Mesendoderm (in vitro differentiated cells): Measurements from ENCODE around the gene MDFIC. TPM values are rescaled to one million over a fixed set of nuclear protein-coding genes. Genes with fewer than 3 reads are reported as not detected.

ENCODE experiments used
- DNase-seq: peaks from one replicate; pipeline ENCODE4 v3.0.0; 2013
- H2AK5ac ChIP-seq: 2 replicates; pipeline ENCODE4 v1.6.1; 2013; ENCODE audit warnings: low read length, inconsistent platforms
- H2BK120ac ChIP-seq: 2 replicates; pipeline ENCODE4 v1.6.1; 2013; ENCODE audit warnings: low read depth, mild to moderate bottlenecking, low read length, moderate library complexity, mixed read lengths
- H2BK15ac ChIP-seq: replicated peaks from 2 replicates; pipeline ENCODE4 v1.6.1; 2013; ENCODE audit warnings: low read depth, mild to moderate bottlenecking, moderate library complexity
- H2BK5ac ChIP-seq: 2 replicates; pipeline ENCODE4 v1.6.1; 2013; ENCODE audit warnings: low read length, inconsistent platforms
- H3K18ac ChIP-seq: 2 replicates; pipeline ENCODE4 v1.6.1; 2013; ENCODE audit warnings: mild to moderate bottlenecking, low read length, mixed read lengths
- H3K23ac ChIP-seq: one replicate; pipeline ENCODE4 v1.6.1; 2013; ENCODE audit warnings: low read length
- H3K27ac ChIP-seq: 2 replicates; pipeline ENCODE4 v1.5.1; 2013; ENCODE audit warnings: low read depth, mild to moderate bottlenecking, inconsistent platforms, low read length, moderate library complexity
- H3K27me3 ChIP-seq: 2 replicates; pipeline ENCODE4 v1.6.1; 2013; ENCODE audit warnings: low read length, control low read depth, mild to moderate bottlenecking, inconsistent platforms; ENCODE audit not compliant: insufficient read depth, poor library complexity
- H3K36me3 ChIP-seq: 2 replicates; pipeline ENCODE4 v1.6.1; 2013; ENCODE audit warnings: low read length, inconsistent platforms; ENCODE audit not compliant: control insufficient read depth, insufficient read depth
- H3K4ac ChIP-seq: one replicate; pipeline ENCODE4 v1.6.1; 2013; ENCODE audit warnings: low read depth, mild to moderate bottlenecking, low read length, moderate library complexity
- H3K4me1 ChIP-seq: 2 replicates; pipeline ENCODE4 v1.6.1; 2013; ENCODE audit warnings: low read depth, low read length, inconsistent platforms; ENCODE audit not compliant: control insufficient read depth
- H3K4me2 ChIP-seq: 2 replicates; pipeline ENCODE4 v1.6.1; 2013; ENCODE audit warnings: low read length
- H3K4me3 ChIP-seq: 2 replicates; pipeline ENCODE4 v1.5.1; 2013; ENCODE audit warnings: mild to moderate bottlenecking, low read length
- H3K56ac ChIP-seq: one replicate; pipeline ENCODE4 v1.6.1; 2013; ENCODE audit warnings: low read length
- H3K79me1 ChIP-seq: 2 replicates; pipeline ENCODE4 v1.6.1; 2013; ENCODE audit warnings: low read length, inconsistent platforms
- H3K79me2 ChIP-seq: 2 replicates; pipeline ENCODE4 v1.6.1; 2013; ENCODE audit warnings: mild to moderate bottlenecking, low read length; ENCODE audit not compliant: control insufficient read depth, insufficient read depth
- H3K9ac ChIP-seq: 2 replicates; pipeline ENCODE4 v1.6.1; 2013; ENCODE audit warnings: low read length, inconsistent platforms
- H4K5ac ChIP-seq: one replicate; pipeline ENCODE4 v1.6.1; 2013; ENCODE audit warnings: low read length
- H4K8ac ChIP-seq: one replicate; pipeline ENCODE4 v1.6.1; 2013; ENCODE audit warnings: low read depth, mild to moderate bottlenecking, control low read depth, low read length, moderate library complexity
- WGBS: extraction: QIAGEN DNeasy Blood & Tissue Kit; methylation state at CpG from one replicate; pipeline ENCODE4 v1.1.7; 2013; ENCODE audit warnings: low lambda C conversion rate, missing lambda C conversion rate; ENCODE audit not compliant: insufficient coverage; ENCODE audit errors: extremely low coverage; 5-methylcytosine and 5-hydroxymethylcytosine counted together
- polyA plus RNA-seq, 2 experiments: library from polyadenylated mRNA; stranded (reverse); fragments of 200-250 nt; gene quantifications; one replicate each; pipeline ENCODE4 v1.2.3, GENCODE V29; 2013

MDFIC gene
- 15.2 TPM for polyA plus RNA-seq (2013, experiment 1 of 2)
- polyA plus RNA-seq (2013, experiment 2 of 2): 15.7 TPM

- Histone ChIP-seq H2BK120ac (no peak within 1 kb of the TSS), H3K36me3 (no peaks in the 10 kb centered on the region), H4K8ac (no peak within 1 kb of the TSS), H2AK5ac (no peak within 1 kb of the TSS), H3K27me3 (no peaks in the 10 kb centered on the region), H3K4me3 (peak within 1 kb of the TSS; percentile 90), H3K27ac (peak within 1 kb of the TSS; percentile 81), H3K79me2 (peaks cover 9% of the 10 kb centered on the region), H3K79me1 (no peaks in the 10 kb centered on the region), H3K18ac (peak within 1 kb of the TSS; percentile 65), H3K4ac (peak within 1 kb of the TSS; percentile 56), H2BK15ac (no peak within 1 kb of the TSS), H2BK5ac (peak within 1 kb of the TSS; percentile 90), H3K9ac (peak within 1 kb of the TSS; percentile 84), H3K56ac (peak within 1 kb of the TSS; percentile 96), H4K5ac (no peak within 1 kb of the TSS), H3K23ac (no peak within 1 kb of the TSS), H3K4me1 (peaks cover 3% of the 10 kb centered on the region), H3K4me2 (peak within 1 kb of the TSS; percentile 71)
- DNase-seq: peak; percentile 84
- WGBS: no CpG with 5 or more reads among the region's 55 CpGs
These were observed at the start of gene MDFIC for GRCh38 chr7:114922026-114922651. Gene MDFIC, plus strand, starts transcription at chr7:114922094. Its CDS starts 940 bp downstream, at chr7:114923034.

GRCh38 chr7:114874170-114874569 is 47.7 kb upstream of the MDFIC start:
- Histone ChIP-seq H2BK5ac (no peak overlapping the region), H4K8ac (no peak overlapping the region), H3K36me3 (no peaks in the 10 kb centered on the region), H3K4ac (no peak overlapping the region), H3K79me2 (no peaks in the 10 kb centered on the region), H2BK120ac (no peak overlapping the region), H3K56ac (no peak overlapping the region), H3K4me2 (no peak overlapping the region), H2BK15ac (no peak overlapping the region), H3K18ac (no peak overlapping the region), H3K4me1 (no peaks in the 10 kb centered on the region), H2AK5ac (no peak overlapping the region), H3K79me1 (no peaks in the 10 kb centered on the region), H3K4me3 (no peak overlapping the region), H3K9ac (no peak overlapping the region), H3K27ac (no peak overlapping the region), H4K5ac (no peak overlapping the region), H3K23ac (no peak overlapping the region), H3K27me3 (no peaks in the 10 kb centered on the region)
- WGBS: no CpG with 5 or more reads among the region's 1 CpG
- DNase-seq: no peak

- Histone ChIP-seq H3K4me2 (no peak overlapping the region), H3K4ac (no peak overlapping the region), H3K79me2 (no peaks in the 10 kb centered on the region), H2AK5ac (no peak overlapping the region), H3K23ac (no peak overlapping the region), H3K4me1 (no peaks in the 10 kb centered on the region), H3K56ac (no peak overlapping the region), H2BK120ac (no peak overlapping the region), H2BK15ac (no peak overlapping the region), H3K18ac (no peak overlapping the region), H2BK5ac (no peak overlapping the region), H3K9ac (no peak overlapping the region), H3K27me3 (no peaks in the 10 kb centered on the region), H3K27ac (no peak overlapping the region), H3K79me1 (no peaks in the 10 kb centered on the region), H3K4me3 (no peak overlapping the region), H3K36me3 (no peaks in the 10 kb centered on the region), H4K5ac (no peak overlapping the region), H4K8ac (no peak overlapping the region)
- no peak for DNase-seq
These were observed 46.7 kb upstream of the MDFIC start for GRCh38 chr7:114875186-114875585.

GRCh38 chr7:114879554-114879953 is 42.3 kb upstream of the MDFIC start:
- no peaks in the 10 kb centered on the region for H3K79me1 ChIP-seq
- no peak overlapping the region for H3K23ac ChIP-seq
- H3K27me3 ChIP-seq: no peaks in the 10 kb centered on the region
- H3K4me2 ChIP-seq: no peak overlapping the region
- no peak overlapping the region for H2BK15ac ChIP-seq
- H3K18ac ChIP-seq: no peak overlapping the region
- H3K4ac ChIP-seq: no peak overlapping the region
- no peak for DNase-seq
- H3K4me1 ChIP-seq: no peaks in the 10 kb centered on the region
- no peaks in the 10 kb centered on the region for H3K36me3 ChIP-seq
- WGBS: no CpG with 5 or more reads among the region's 1 CpG
- H2AK5ac ChIP-seq: no peak overlapping the region
- no peak overlapping the region for H3K4me3 ChIP-seq
- H3K27ac ChIP-seq: no peak overlapping the region
- no peak overlapping the region for H2BK120ac ChIP-seq
- H3K56ac ChIP-seq: no peak overlapping the region
- no peak overlapping the region for H3K9ac ChIP-seq
- no peaks in the 10 kb centered on the region for H3K79me2 ChIP-seq
- no peak overlapping the region for H4K5ac ChIP-seq
- H4K8ac ChIP-seq: no peak overlapping the region
- H2BK5ac ChIP-seq: no peak overlapping the region

GRCh38 chr7:114885836-114886235 is 36.1 kb upstream of the MDFIC start:
- no peak overlapping the region for H3K9ac ChIP-seq
- no peak overlapping the region for H2BK120ac ChIP-seq
- H3K18ac ChIP-seq: no peak overlapping the region
- H4K8ac ChIP-seq: no peak overlapping the region
- no peaks in the 10 kb centered on the region for H3K79me2 ChIP-seq
- no peak overlapping the region for H4K5ac ChIP-seq
- H3K27ac ChIP-seq: no peak overlapping the region
- no peaks in the 10 kb centered on the region for H3K27me3 ChIP-seq
- no peak overlapping the region for H3K4me2 ChIP-seq
- no peak overlapping the region for H3K23ac ChIP-seq
- no peak overlapping the region for H3K4me3 ChIP-seq
- H3K79me1 ChIP-seq: no peaks in the 10 kb centered on the region
- no peak overlapping the region for H2BK15ac ChIP-seq
- DNase-seq: no peak
- H3K4me1 ChIP-seq: no peaks in the 10 kb centered on the region
- no peak overlapping the region for H3K56ac ChIP-seq
- H2AK5ac ChIP-seq: no peak overlapping the region
- H3K4ac ChIP-seq: no peak overlapping the region
- H2BK5ac ChIP-seq: no peak overlapping the region
- no peaks in the 10 kb centered on the region for H3K36me3 ChIP-seq

GRCh38 chr7:114886241-114886640 is 35.7 kb upstream of the MDFIC start:
- Histone ChIP-seq H2AK5ac (no peak overlapping the region), H2BK120ac (no peak overlapping the region), H3K9ac (no peak overlapping the region), H3K56ac (no peak overlapping the region), H4K5ac (no peak overlapping the region), H4K8ac (no peak overlapping the region), H2BK5ac (no peak overlapping the region), H3K36me3 (no peaks in the 10 kb centered on the region), H3K18ac (no peak overlapping the region), H3K4me2 (no peak overlapping the region), H2BK15ac (no peak overlapping the region), H3K27me3 (no peaks in the 10 kb centered on the region), H3K23ac (no peak overlapping the region), H3K79me1 (no peaks in the 10 kb centered on the region), H3K4me3 (no peak overlapping the region), H3K4me1 (no peaks in the 10 kb centered on the region), H3K79me2 (no peaks in the 10 kb centered on the region), H3K4ac (no peak overlapping the region), H3K27ac (no peak overlapping the region)
- no peak for DNase-seq
- no CpG with 5 or more reads among the region's 2 CpGs for WGBS
